Colonic mucosa (tissue), 4 donors: ENCODE data around the gene SMG7. TPM values are rescaled to one million over a fixed set of nuclear protein-coding genes. Genes with fewer than 3 reads are reported as not detected.

ENCODE experiments used
- DNase-seq: peaks from one replicate; pipeline ENCODE4 v3.0.0-alpha.2; 2020
- H3K27ac ChIP-seq: fragments of 200-600 bp; one replicate; pipeline ENCODE4 v1.8.0; 2021
- H3K27me3 ChIP-seq: fragments of 200-600 bp; one replicate; pipeline ENCODE4 v1.8.0; 2021
- H3K36me3 ChIP-seq: fragments of 200-600 bp; one replicate; pipeline ENCODE4 v1.8.0; 2021
- H3K4me1 ChIP-seq: fragments of 200-600 bp; one replicate; pipeline ENCODE4 v1.8.0; 2021; ENCODE audit warnings: mild to moderate bottlenecking
- H3K4me3 ChIP-seq: fragments of 200-600 bp; one replicate; pipeline ENCODE4 v1.8.0; 2021
- H3K9ac ChIP-seq, 2 donors: one replicate each; pipeline ENCODE4 v1.7.0; 2013; ENCODE audit warnings: control low read depth in 2 of 2, low read depth in 2 of 2, low read length in 2 of 2
- H3K9me3 ChIP-seq: fragments of 200-600 bp; one replicate; pipeline ENCODE4 v1.8.0; 2021
- intact Hi-C: fragments of 100-400 bp; cut with DNase I; formaldehyde crosslinking; loops from one replicate; pipeline ENCODE4 v1.14.1; 2022
- total RNA-seq, 2 donors: library from RNA; stranded (reverse); fragmentation: NEBNext Ultra II Directional in 1 of 2; extraction: Animal tissue kit (Norgen Biotek cat#: 25700) in 1 of 2; gene quantifications; one replicate each; pipeline ENCODE4 v1.2.1, GENCODE V29; 2021
- TF ChIP-seq, protein P1 (sequence below): fragments of 200-600 bp; IDR thresholded peaks from one replicate; pipeline ENCODE4 v1.8.0; 2022; ENCODE audit warnings: antibody characterized with exemption, mild to moderate bottlenecking
- donor health status: healthy.
- donor health status: DM: no; HTN: no; CAD: no.
- donor health status: DM: no; HTN: no; CAD: no.

The SMG7 gene
- total RNA-seq, 2 donors from 2014 or later: 55.2 to 57.1 TPM

DNA sequence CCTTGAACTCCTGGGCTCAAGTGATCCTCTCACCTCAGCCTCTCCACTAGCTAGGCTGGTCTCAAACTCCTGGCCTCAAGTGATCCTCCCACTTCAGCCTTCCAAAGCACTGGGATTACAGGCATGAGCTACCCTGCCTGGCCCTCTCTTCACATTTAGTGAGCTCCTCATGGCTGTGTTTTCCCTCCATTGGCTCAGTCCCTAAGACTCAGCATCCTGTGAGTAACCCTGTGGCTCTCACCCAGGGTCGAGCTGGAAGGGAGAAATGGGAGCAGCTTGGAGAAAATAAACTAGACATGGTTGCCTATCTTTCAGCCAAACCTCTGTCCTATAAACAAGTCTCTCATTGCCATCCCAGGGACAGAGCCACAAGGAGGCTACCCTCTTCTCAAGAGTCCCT, 100.4 kb downstream of the SMG7 start:
- no peak for DNase-seq
- Histone ChIP-seq H3K4me1 (no peaks in the 10 kb centered on the region), H3K36me3 (no peaks in the 10 kb centered on the region), H3K27ac (no peak overlapping the region), H3K4me3 (no peak overlapping the region), H3K9ac (no peak overlapping the region), H3K9me3 (no peaks in the 10 kb centered on the region), H3K27me3 (no peaks in the 10 kb centered on the region)
- intact Hi-C loops: no loop called here
- TF ChIP-seq, protein P1, sequence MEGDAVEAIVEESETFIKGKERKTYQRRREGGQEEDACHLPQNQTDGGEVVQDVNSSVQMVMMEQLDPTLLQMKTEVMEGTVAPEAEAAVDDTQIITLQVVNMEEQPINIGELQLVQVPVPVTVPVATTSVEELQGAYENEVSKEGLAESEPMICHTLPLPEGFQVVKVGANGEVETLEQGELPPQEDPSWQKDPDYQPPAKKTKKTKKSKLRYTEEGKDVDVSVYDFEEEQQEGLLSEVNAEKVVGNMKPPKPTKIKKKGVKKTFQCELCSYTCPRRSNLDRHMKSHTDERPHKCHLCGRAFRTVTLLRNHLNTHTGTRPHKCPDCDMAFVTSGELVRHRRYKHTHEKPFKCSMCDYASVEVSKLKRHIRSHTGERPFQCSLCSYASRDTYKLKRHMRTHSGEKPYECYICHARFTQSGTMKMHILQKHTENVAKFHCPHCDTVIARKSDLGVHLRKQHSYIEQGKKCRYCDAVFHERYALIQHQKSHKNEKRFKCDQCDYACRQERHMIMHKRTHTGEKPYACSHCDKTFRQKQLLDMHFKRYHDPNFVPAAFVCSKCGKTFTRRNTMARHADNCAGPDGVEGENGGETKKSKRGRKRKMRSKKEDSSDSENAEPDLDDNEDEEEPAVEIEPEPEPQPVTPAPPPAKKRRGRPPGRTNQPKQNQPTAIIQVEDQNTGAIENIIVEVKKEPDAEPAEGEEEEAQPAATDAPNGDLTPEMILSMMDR: no peak

DNA sequence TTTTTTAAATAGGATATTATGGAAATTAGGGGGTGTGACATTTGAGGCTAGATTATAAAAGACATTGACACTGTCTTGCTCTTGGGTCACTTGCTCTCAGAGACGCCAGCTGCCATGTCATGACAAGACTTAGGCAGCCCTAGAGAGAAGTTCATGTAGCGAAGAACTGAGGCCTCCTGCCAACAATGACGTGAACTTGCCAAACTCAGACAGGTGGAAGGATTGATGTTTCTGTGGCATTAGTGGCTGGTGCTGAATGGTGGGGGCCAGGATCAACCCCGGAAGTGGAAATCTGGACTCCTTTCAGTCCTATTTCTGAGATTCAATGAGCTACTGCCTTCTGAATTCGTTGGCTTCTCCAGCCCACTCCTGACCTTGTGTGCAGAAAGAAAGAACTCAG, 103.3 kb downstream of the SMG7 start:
- TF ChIP-seq, protein P1: no peak
- Histone ChIP-seq H3K4me1 (no peaks in the 10 kb centered on the region), H3K36me3 (no peaks in the 10 kb centered on the region), H3K9ac (no peak overlapping the region), H3K4me3 (no peak overlapping the region), H3K27me3 (no peaks in the 10 kb centered on the region), H3K9me3 (no peaks in the 10 kb centered on the region), H3K27ac (no peak overlapping the region)
- no peak for DNase-seq
- intact Hi-C loops: no loop called here

DNA sequence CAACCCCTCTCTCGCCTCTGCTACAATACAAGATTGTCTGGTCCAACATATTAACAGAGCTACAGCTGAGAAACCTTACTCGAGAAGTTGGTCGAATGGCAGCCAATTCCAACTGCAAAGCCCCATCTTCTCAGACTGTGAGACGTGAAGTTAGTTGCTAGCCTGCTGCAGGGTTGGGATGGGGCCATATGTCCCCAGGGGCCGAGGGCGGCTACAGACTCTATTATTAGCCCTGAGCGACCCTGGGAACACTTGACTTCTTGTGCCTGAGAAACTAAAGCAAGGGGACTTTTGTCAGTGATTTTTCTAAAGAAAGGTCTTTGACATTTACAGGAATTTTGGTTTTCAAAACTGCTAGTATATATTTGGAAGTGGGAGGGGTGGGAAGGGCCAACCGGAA, 104.2 kb downstream of the SMG7 start:
- Histone ChIP-seq H3K9me3 (no peaks in the 10 kb centered on the region), H3K9ac (no peak overlapping the region), H3K27ac (no peak overlapping the region), H3K36me3 (no peaks in the 10 kb centered on the region), H3K4me3 (no peak overlapping the region), H3K27me3 (no peaks in the 10 kb centered on the region), H3K4me1 (no peaks in the 10 kb centered on the region)
- TF ChIP-seq, protein P1: no peak
- DNase-seq: no peak
- intact Hi-C loops: no loop called here

DNA sequence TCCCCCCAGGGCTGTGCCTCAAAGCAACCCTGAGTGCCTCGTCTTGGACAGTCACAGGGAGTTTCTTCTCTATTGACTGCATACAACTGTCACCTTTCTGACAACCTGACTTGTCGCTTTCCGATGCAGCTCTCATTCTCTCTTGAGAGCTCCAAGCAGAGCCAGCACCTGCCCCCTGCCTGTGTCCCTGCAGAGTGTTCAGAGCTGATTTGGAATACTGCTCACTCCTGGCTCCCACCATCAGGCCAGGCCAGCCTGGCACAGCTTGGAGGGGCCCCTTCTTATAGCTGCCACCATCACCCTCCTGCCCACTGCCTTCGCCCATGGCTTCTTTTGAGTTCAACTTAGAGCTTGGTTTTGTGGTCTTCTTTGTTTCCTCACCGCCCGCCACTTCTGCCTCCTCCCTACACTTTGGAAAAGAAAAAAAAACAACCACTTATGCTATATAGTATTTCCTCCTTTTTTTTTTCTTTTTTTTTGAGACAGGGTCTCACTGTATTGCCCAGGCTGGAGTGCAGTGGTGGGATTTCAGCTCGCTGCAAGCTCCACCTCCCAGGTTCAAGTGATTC, 105.7 kb downstream of the SMG7 start:
- no peak overlapping the region for H3K4me3 ChIP-seq
- no peak overlapping the region for H3K9ac ChIP-seq
- H3K27me3 ChIP-seq: no peaks in the 10 kb centered on the region
- TF ChIP-seq, protein P1: no peak
- H3K9me3 ChIP-seq: no peaks in the 10 kb centered on the region
- intact Hi-C loops: no loop called here
- no peak for DNase-seq
- no peaks in the 10 kb centered on the region for H3K4me1 ChIP-seq
- no peaks in the 10 kb centered on the region for H3K36me3 ChIP-seq
- no peak overlapping the region for H3K27ac ChIP-seq

DNA sequence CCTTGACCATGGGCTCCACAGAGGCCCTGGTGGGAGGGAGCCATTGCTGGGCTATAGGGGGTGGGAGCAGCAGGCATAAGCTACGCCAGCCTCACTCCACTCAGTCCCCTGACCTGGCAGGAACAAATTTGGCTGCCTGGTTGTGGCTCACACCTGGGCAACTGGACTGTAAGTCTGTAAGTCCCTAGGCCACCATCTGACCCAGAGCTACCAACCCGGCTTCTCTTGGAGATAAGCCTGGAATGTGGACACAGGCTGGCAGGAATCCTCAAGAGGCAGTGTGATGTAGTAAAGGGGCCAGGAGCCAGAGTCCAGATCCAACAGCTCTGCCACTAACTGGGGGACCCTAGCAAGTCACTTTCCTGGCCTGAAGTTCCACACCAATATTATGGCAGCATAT, 106.6 kb downstream of the SMG7 start:
- DNase-seq: no peak

More for the DNA sequence above, 106.6 kb downstream of the SMG7 start:
- H3K4me1 ChIP-seq: no peaks in the 10 kb centered on the region
- intact Hi-C loops: no loop called here
- H3K4me3 ChIP-seq: no peak overlapping the region
- no peaks in the 10 kb centered on the region for H3K36me3 ChIP-seq
- H3K9ac ChIP-seq: no peak overlapping the region
- no peaks in the 10 kb centered on the region for H3K27me3 ChIP-seq
- H3K9me3 ChIP-seq: no peaks in the 10 kb centered on the region
- H3K27ac ChIP-seq: no peak overlapping the region
- TF ChIP-seq, protein P1: no peak
